ENCODE data around the gene PRR23E. TPM values are rescaled to one million over a fixed set of nuclear protein-coding genes. Genes with fewer than 3 reads are reported as not detected.

The PRR23E gene
- total RNA-seq, 1 donor from 2014 or later, result not detected

- intact Hi-C loops (cut with DNase I), result no loop called here
- H3K9me3 ChIP-seq, result no peaks in the 10 kb centered on the region
- DNase-seq (ENCODE audit: low spot score in 2 of 2), result no peak
- H3K27me3 ChIP-seq, result no peaks in the 10 kb centered on the region
- H3K27ac ChIP-seq, result no peak overlapping the region
- no peaks in the 10 kb centered on the region for H3K36me3 ChIP-seq
- H3K4me1 ChIP-seq, result no peaks in the 10 kb centered on the region
- no peak overlapping the region for H3K4me3 ChIP-seq
- TF ChIP-seq, protein P1, sequence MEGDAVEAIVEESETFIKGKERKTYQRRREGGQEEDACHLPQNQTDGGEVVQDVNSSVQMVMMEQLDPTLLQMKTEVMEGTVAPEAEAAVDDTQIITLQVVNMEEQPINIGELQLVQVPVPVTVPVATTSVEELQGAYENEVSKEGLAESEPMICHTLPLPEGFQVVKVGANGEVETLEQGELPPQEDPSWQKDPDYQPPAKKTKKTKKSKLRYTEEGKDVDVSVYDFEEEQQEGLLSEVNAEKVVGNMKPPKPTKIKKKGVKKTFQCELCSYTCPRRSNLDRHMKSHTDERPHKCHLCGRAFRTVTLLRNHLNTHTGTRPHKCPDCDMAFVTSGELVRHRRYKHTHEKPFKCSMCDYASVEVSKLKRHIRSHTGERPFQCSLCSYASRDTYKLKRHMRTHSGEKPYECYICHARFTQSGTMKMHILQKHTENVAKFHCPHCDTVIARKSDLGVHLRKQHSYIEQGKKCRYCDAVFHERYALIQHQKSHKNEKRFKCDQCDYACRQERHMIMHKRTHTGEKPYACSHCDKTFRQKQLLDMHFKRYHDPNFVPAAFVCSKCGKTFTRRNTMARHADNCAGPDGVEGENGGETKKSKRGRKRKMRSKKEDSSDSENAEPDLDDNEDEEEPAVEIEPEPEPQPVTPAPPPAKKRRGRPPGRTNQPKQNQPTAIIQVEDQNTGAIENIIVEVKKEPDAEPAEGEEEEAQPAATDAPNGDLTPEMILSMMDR (IDR thresholded peaks at IDR 0.05), result no peak
Observed at GRCh38 chr3:127209155-127209839, 16.4 kb downstream of the PRR23E start.

- Histone ChIP-seq H3K4me1 (no peaks in the 10 kb centered on the region), H3K36me3 (no peaks in the 10 kb centered on the region), H3K9me3 (no peaks in the 10 kb centered on the region), H3K27me3 (no peaks in the 10 kb centered on the region), H3K27ac (no peak overlapping the region), H3K4me3 (no peak overlapping the region)
- intact Hi-C loops (cut with DNase I), result no loop called here
- no peak for DNase-seq (ENCODE audit: low spot score in 2 of 2)
- TF ChIP-seq, protein P1 (IDR thresholded peaks at IDR 0.05), result no peak
Observed at GRCh38 chr3:127209840-127210653, 17.1 kb downstream of the PRR23E start.

GRCh38 chr3:127210654-127210943 is 17.7 kb downstream of the PRR23E start:
- H3K4me1 ChIP-seq, result no peaks in the 10 kb centered on the region
- no peak for DNase-seq (ENCODE audit: low spot score in 2 of 2)
- H3K4me3 ChIP-seq, result no peak overlapping the region
- no peaks in the 10 kb centered on the region for H3K27me3 ChIP-seq
- no peaks in the 10 kb centered on the region for H3K9me3 ChIP-seq
- intact Hi-C loops (cut with DNase I), result no loop called here
- TF ChIP-seq, protein P1 (IDR thresholded peaks at IDR 0.05), result no peak
- H3K36me3 ChIP-seq, result no peaks in the 10 kb centered on the region
- H3K27ac ChIP-seq, result no peak overlapping the region

DNA sequence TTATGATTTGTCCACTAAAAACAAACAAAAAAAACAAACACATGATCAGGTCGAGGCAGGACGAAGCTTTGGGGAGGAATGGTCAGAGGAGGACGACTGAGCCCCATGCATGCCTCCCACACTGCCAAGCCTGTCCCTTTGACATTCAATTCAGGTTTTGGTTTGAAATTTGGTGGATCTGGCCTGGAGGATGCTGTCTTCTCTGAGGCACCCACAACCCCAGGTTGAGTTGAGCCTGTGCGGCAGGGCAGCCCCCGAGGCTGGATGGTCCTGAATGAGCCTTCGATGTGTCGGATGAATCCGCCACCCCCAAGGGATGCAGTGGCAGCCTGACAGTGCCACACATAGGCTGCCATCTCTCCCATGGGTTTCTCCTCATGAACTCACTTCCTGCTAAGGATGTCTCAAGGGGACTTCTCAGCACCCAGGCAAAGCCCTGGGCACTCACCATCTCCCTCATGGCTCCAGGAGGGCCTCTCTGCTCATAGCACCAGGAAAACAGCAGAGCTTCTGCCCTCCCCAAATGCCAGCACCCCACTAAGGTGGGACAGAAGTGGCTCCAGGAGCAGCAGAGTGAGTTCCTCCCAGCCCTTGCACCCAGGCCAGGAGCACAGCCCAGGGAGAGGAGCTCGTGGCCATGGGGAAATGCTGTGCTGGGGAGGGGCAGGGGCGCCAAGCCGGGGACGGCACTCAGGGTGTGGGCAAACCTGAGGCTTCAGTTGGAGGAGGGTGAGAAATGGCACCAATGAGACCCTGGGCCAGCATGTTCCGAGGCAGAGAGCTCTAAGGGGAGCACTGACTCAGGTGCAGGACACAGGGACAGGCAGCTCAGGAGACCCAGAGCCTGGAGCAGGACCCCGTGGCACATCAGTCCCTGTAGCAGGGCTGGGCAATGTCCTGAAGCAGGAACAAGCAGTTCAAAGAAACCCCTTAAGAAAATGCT is 18.5 kb downstream of the PRR23E start:
- Histone ChIP-seq H3K27me3 (no peaks in the 10 kb centered on the region), H3K36me3 (no peaks in the 10 kb centered on the region), H3K4me3 (no peak overlapping the region), H3K27ac (no peak overlapping the region), H3K4me1 (no peaks in the 10 kb centered on the region), H3K9me3 (no peaks in the 10 kb centered on the region)
- intact Hi-C loops (cut with DNase I), result no loop called here
- DNase-seq (ENCODE audit: low spot score in 2 of 2), result no peak
- TF ChIP-seq, protein P1 (IDR thresholded peaks at IDR 0.05), result no peak

DNA sequence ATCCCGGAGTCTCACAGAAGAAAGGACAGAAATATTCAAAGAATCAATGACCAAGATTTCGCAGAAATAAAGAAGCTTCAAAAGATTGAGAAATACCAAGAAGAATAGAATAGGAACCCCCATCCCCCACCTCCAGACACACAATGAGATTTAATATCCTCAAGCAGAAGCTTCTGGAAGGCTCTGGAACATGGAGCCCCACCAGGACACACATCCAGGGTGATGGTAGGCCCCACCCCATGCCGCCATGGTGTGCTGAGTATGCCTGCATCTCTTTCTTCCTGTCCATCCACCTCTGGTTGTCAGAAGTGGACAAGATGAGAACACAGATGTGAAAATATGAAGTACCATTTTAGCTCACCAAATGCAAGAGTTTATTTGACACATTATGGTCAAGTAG is 19.3 kb downstream of the PRR23E start:
- Histone ChIP-seq H3K4me1 (peaks cover 0 to 3% of the 10 kb centered on the region in 2 donors), H3K9me3 (no peaks in the 10 kb centered on the region), H3K36me3 (no peaks in the 10 kb centered on the region), H3K27me3 (no peaks in the 10 kb centered on the region), H3K27ac (no peak overlapping the region), H3K4me3 (no peak overlapping the region)
- intact Hi-C loops (cut with DNase I), result no loop called here
- TF ChIP-seq, protein P1 (IDR thresholded peaks at IDR 0.05), result no peak
- no peak for DNase-seq (ENCODE audit: low spot score in 2 of 2)
